Stimulated activated CD8-positive, alpha-beta memory T cell treated with anti-CD3 and anti-CD28 coated beads, Interleukin-12 subunit alpha, Interleukin-12 subunit beta, amount 100 ng/mL, for 24 hours (primary cell): Measurements from ENCODE around the gene MMP25.

Source experiments
- DNase-seq: peaks from one replicate; pipeline ENCODE4 v3.0.0-alpha.2; 2020; ENCODE audit errors: extremely low read depth

MMP25 gene

DNA sequence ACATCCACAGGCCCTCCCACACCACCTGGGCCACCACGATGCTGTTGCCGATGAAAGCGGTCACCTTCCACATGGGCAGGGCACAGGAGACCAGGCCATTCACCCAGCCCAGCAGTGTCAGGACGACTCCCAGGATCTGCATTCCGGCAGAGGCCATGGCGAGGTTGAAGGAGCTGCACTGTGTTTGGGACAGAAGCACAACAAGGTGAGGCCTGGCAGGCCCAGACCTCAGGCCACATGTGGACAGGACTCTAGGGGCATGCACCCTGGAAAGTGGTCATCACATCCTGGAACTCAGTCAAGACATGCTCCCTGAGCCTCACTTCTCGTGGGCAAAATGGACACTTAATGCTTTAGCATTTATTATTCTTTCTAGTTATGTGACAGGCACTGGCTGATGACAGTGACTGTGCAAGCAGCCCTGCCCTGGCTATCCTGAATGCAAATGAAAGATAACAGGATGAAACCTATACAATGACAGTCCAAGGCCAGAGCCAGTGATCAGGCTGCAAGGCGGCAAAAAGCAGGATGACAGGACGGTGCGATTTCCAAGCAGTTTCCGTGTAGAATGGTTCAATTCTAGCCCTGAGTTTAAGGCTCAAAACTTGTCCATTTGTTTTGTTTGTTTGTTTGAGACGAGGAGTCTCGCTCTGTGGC, 30.4 kb upstream of the MMP25 start:
- no peak for DNase-seq

DNA sequence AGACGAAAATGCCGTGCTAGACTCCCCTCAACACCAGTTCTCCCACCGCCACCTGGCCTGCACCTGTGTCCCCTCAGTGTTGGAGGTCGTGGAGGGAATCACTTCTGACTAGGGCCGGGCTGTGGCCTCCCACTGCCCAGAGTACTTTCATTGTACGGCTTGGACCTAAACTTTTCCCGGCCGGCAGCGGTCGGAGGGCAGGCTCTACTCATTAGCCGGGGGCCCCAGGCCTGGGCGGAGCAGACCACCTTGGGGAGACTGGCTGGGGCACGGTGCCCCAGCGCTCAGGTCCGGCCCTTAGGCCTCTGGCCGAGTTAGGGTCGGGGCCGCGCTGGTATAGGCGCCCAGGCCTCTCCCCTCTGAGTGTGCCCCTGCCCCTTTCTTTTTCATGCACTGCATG, 29.0 kb upstream of the MMP25 start:
- DNase-seq = no peak

DNA sequence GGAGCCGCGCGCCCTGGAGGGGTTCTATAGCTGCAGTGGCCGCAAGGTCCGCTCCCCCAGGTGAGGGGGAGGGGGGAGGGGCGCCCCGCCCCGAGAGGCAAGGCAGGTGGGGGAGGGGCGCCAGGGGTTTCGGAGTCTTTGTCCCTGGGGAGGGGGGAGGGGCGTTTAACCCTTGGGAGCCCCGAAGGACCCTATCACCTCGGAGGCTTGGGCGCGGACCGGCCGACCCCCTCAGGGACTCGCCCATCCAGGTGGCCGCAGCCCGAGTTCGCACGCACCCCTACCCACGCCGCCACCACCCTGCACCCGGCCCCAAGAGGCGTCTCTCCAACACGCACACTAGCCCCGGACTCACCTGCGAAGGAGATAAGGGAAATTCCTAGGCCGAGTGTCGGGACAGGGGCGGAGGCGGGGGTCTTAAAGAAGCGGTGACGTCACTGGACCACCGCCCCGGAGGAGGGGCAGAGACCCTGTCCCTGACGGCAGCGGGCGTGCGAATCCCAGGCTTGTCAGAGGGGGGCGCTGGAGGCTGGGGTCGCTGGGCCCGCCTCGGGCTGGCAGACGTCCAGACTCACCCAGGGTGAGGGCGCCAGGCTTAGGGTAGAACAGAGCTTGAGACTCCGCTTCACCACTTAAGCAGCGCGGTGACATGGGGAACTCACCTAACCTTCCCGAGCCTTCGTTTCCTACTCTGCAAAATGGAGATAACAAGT, 28.4 kb upstream of the MMP25 start, which contains the start of gene CLDN6:
TSS of gene CLDN6 (minus strand) at position 390 of the 713 bp plus-strand sequence. CDS start 2,162 bp downstream, outside the sequence.
- DNase-seq = no peak

DNA sequence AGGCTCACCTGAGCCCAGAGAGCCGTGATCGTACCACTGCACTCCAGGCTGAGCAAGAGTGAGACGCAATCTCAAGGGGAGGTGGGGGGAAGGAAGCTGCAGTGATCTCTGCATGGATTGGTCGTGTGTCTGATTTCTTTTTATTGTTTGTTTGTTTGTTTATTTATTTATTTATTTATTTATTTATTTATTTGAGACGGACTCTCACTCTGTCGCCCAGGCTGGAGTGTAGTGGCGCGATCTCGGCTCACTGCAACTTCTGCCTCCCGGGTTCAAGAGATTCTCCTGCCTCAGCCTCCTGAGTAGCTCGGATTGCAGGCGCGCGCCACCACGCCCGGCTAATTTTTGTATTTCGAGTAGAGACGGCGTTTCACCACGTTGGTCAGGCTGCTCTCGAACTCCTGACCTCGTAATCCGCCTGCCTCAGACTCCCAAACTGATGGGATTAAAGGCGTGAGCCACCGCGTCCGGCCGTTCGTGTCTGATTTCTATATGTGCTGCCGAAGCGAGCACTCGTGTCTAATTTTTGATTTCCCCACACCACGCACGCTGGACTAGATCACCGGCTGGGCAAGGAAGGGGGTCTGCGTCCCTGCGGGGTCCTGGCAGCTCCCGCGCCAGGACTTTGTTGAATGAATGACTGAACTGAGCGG, 26.6 kb upstream of the MMP25 start:
- no peak for DNase-seq

DNA sequence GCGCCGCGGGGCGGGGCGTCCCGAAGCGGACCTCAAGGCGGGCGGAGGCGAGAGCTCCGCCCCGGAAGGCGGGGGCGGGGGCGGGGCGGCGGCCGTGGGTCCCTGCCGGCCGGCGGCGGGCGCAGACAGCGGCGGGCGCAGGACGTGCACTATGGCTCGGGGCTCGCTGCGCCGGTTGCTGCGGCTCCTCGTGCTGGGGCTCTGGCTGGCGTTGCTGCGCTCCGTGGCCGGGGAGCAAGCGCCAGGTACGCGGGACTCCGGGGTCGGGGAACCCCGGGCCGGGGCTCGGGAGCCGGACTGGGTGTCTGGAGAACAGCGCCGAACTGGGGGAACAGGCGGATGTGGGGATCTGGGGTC, 26.1 kb upstream of the MMP25 start, which contains the start of gene TNFRSF12A:
TSS of gene TNFRSF12A (plus strand) at position 122 of the 357 bp plus-strand sequence. CDS start at position 152, 30 bp downstream.
- DNase-seq = no peak

DNA sequence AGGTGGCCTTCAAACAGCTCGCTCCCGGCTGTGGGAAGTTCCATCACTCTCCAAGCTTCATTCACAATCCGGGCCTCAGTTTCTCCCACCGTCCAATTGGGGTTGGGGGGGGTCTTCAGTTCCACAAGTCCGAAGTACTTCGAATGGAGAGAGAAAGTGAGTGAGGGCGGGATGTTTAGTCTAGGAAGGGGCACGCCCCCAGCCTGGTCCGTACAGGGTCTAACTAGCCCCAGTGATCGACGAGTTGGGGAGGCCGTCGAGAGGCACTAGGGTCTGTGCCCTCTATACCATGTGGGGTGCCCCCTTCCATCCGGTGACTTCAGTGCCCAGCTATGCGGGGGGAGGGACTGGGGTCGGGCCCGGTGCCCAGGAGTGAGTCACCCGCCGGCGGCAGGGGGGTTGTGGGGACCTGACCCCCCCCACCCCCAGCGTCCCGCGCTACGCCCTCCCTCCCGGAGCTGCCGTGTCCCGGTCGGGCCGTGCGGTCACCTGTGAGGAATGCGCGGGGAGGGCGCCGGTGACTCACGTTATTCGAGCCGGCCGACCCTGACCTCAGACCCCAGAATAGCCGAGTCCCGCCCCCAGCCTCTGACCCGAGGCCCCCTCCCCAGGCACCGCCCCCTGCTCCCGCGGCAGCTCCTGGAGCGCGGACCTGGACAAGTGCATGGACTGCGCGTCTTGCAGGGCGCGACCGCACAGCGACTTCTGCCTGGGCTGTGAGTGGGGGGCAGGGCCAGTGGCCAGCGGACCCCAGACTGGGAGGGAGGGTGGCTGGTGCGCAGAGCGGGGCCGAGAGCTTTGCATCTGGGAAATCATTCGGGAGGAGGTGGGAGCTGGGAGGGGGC, 25.5 kb upstream of the MMP25 start:
- DNase-seq = no peak

DNA sequence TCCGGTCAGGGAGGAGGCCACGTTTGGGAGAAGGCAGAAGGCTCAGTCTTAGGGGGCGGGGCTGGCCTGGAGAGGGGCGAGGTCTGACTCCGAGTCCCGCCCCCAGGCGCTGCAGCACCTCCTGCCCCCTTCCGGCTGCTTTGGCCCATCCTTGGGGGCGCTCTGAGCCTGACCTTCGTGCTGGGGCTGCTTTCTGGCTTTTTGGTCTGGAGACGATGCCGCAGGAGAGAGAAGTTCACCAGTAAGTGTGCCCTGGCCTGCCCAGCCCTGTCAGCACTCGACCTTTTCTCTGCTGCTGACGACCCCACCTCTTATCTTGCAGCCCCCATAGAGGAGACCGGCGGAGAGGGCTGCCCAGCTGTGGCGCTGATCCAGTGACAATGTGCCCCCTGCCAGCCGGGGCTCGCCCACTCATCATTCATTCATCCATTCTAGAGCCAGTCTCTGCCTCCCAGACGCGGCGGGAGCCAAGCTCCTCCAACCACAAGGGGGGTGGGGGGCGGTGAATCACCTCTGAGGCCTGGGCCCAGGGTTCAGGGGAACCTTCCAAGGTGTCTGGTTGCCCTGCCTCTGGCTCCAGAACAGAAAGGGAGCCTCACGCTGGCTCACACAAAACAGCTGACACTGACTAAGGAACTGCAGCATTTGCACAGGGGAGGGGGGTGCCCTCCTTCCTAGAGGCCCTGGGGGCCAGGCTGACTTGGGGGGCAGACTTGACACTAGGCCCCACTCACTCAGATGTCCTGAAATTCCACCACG, 24.7 kb upstream of the MMP25 start:
- peak; percentile 64 for DNase-seq

GRCh38 chr16:3022208-3022683, 24.1 kb upstream of the MMP25 start:
- peak; percentile 82 for DNase-seq

GRCh38 chr16:3022684-3023414, 23.5 kb upstream of the MMP25 start:
- no peak for DNase-seq

DNA sequence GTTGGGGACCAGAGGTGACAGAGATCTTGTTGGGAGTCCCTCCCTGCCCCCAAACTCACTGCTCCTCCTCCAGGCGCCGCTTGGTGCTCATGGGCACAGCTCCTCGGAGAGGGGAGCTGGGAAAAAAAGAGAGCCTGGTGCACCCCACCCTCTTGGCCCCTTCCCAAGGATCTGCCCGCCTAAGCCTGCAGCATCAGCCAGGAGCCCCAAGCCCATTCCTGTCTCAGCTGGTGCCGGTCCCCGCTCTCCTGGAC, 23.0 kb upstream of the MMP25 start:
- DNase-seq = no peak

DNA sequence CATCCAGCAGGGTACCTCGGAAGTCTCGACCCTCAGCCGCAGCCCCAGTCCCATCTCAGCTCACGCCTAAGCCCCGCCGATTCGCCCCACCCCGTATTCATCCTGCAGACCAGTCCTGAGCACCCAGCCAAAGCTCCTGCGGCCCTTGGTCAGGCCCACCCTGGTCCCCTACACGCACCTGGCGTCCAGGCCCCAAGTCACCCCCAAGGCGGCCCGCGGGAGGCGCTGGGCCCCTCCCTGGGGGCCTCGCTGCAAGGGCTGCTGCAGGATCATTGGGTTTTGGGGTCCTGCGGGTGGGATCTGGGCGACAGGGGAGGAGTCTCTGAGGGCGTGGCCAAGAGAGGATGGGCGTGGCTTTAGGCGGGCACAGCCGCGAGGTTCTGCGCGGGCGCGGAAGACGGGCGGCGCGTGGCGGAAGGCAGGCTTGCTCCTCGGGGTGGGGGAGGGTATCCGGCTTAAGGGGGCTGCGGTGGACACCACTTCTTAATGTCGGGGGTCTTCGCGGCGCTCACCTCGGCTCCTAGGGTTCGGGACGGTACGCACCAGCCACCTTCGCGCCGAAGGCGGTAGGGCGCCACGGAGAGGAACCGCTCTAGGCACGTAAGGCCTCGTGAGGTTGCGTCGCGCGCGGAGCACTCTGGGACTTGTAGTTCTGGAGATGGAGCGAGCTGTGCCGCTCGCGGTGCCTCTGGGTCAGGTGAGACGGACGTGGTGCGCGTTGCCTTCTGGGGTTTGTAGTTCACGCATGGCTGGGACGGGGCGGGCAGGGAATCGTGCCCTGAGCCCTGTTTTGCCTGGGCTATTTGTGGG, 22.5 kb upstream of the MMP25 start, which contains the start of the genes HCFC1R1 and THOC6:
TSS of gene HCFC1R1 (minus strand) at position 274 of the 810 bp plus-strand sequence. CDS start at position 273, 1 bp downstream.
TSS of gene THOC6 (plus strand) at position 367 of the 810 bp plus-strand sequence. CDS start at position 659, 292 bp downstream.
- peak; percentile 85 for DNase-seq

- no peak for DNase-seq
Observed at GRCh38 chr16:3025032-3026002, 21.0 kb upstream of the MMP25 start.

DNA sequence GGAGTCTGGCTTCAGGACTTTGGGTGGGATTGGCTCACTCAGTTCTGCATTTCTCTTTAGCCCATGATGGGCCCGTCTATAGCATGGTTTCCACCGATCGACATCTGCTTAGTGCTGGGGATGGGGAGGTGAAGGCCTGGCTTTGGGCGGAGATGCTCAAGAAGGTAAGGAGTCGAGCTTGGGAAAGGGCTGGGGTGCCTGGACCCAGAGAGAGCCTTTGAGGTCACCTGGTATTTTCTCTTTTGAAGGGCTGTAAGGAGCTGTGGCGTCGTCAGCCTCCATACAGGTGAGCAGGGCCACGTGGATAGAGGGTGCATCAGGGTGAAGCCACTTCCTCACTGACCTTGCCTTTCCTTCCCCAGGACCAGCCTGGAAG, 20.4 kb upstream of the MMP25 start:
- no peak for DNase-seq

DNA sequence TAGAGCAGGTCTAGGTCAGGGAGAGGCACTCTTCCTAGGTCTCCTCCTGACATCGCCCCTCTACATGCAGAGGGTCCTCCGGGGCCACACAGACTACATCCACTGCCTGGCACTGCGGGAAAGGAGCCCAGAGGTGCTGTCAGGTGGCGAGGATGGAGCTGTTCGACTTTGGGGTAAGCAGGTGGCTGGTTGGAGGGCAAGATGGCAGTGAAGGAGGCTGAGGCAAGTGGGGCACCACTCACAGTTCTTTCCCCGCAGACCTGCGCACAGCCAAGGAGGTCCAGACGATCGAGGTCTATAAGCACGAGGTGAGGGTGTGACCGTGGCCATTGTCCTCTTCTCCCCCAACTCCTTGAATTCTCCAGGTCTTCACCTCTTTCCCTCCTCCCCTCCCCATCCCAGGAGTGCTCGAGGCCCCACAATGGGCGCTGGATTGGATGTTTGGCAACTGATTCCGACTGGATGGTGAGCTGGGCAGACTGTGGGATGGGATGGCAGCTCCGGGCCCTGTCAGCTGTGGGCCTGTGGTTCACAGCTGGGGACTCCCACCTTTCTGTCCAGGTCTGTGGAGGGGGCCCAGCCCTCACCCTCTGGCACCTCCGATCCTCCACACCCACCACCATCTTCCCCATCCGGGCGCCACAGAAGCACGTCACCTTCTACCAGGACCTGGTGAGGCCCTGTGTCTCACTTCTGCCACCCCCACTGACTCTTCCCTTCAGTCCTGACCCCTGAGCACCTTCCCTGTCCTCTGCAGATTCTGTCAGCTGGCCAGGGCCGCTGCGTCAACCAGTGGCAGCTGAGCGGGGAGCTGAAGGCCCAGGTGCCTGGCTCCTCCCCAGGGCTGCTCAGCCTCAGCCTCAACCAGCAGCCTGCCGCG, 19.5 kb upstream of the MMP25 start:
- DNase-seq = no peak

- DNase-seq = no peak
Observed at GRCh38 chr16:3027489-3027795, 18.9 kb upstream of the MMP25 start.

DNA sequence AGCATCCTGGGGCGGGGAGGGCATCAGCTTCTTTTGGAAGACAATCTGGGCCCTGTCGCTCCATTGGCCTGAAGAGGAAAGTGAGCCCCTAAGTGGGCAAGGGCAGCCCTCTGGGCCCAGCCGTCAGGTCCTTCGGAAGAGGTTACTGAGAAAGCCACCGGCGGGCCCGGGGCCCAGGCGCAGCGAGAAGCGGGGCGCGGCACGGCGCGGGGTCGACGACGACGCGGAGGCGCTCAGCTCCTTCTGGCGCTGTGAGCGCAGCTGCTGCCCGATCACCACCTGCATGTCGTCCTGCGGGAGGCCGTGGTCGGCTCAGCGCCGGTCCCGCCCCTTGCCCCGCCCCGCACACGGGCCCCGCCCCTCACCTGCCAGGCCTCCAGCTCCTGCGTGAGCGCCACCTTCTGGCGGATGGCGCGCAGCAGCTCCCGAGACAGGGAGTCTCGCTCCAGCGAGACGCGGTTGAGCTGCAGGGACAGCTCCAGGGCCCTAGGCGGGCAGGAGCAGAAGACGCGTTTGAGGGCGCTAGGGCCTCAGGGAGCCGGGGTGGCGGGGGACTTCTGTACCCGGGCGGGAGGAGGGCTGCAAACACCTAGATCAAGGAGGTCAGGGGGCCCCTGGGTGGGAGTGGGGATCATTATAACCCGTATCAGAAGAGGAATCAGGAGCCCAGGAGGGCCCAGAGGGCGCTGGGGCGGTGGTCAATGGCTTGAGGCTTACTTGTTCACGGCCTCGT, 18.2 kb upstream of the MMP25 start:
- DNase-seq = peak; percentile 64
